HG03354 (cell line): ENCODE results near the gene GP1BB.

Experiments
- ATAC-seq: cut with Tn5 transposase; IDR thresholded peaks from one replicate; pipeline ENCODE4 v1.9.1; 2021; ENCODE audit warnings: mild to moderate bottlenecking; ENCODE audit not compliant: unreplicated experiment, poor library complexity, severe bottlenecking

The GP1BB gene

GRCh38 chr22:19710769-19711106, 12.6 kb upstream of the GP1BB start:
- ATAC-seq: no peak

GRCh38 chr22:19713245-19713644, 10.1 kb upstream of the GP1BB start:
- ATAC-seq: no peak

- no peak for ATAC-seq
Measured at GRCh38 chr22:19713650-19714311, 9.6 kb upstream of the GP1BB start.

- no peak for ATAC-seq
Measured at GRCh38 chr22:19714312-19715187, 8.8 kb upstream of the GP1BB start, which contains the start of gene SEPTIN5. Gene SEPTIN5 (plus strand): TSS chr22:19714503. CDS start chr22:19714589, 86 bp downstream.

- ATAC-seq: no peak
Measured at GRCh38 chr22:19715188-19715930, 8.0 kb upstream of the GP1BB start.

GRCh38 chr22:19716041-19716828, 7.1 kb upstream of the GP1BB start:
- no peak for ATAC-seq

- ATAC-seq: no peak
Measured at GRCh38 chr22:19716829-19717105, 6.6 kb upstream of the GP1BB start.

GRCh38 chr22:19717181-19717580, 6.2 kb upstream of the GP1BB start:
- ATAC-seq: no peak

GRCh38 chr22:19717691-19718455, 5.5 kb upstream of the GP1BB start:
- ATAC-seq: peak; percentile 61

GRCh38 chr22:19718456-19719049, 4.8 kb upstream of the GP1BB start:
- no peak for ATAC-seq

- ATAC-seq: no peak
Measured at GRCh38 chr22:19719050-19719482, 4.3 kb upstream of the GP1BB start.

GRCh38 chr22:19719488-19720021, 3.8 kb upstream of the GP1BB start:
- no peak for ATAC-seq

- ATAC-seq: no peak
Measured at GRCh38 chr22:19720150-19720827, 3.0 kb upstream of the GP1BB start.

- no peak for ATAC-seq
Measured at GRCh38 chr22:19720999-19721329, 2.4 kb upstream of the GP1BB start.

- no peak for ATAC-seq
Measured at GRCh38 chr22:19721330-19722177, 1.8 kb upstream of the GP1BB start.

- ATAC-seq: no peak
Measured at GRCh38 chr22:19722178-19722981, 959 bp upstream of the GP1BB start.

- ATAC-seq: no peak
Measured at GRCh38 chr22:19722982-19723231, 432 bp upstream of the GP1BB start.
